HEK293 (cell line): ENCODE measurements around the gene ERF.
A peak's percentile ranks its signal among the peaks of the same experiment; 100 is the strongest.

ENCODE experiments used
- MYNN ChIP-seq: fragments of 450-650 bp; formaldehyde crosslinking; IDR thresholded peaks from 2 replicates; pipeline ENCODE4 v1.5.1; 2016; ENCODE audit warnings: missing biosample characterization, missing genetic modification characterization, borderline replicate concordance
- MZF1 ChIP-seq: fragments of 450-650 bp; formaldehyde crosslinking; IDR thresholded peaks from 2 replicates; pipeline ENCODE4 v1.5.1; 2017; ENCODE audit warnings: missing biosample characterization, missing genetic modification characterization, borderline replicate concordance
- REPIN1 ChIP-seq: fragments of 450-650 bp; formaldehyde crosslinking; IDR thresholded peaks from 2 replicates; pipeline ENCODE4 v1.5.1; 2017; ENCODE audit warnings: missing biosample characterization, missing genetic modification characterization, low read depth
- ZEB2 ChIP-seq: fragments of 450-650 bp; formaldehyde crosslinking; IDR thresholded peaks from 2 replicates; pipeline ENCODE4 v1.5.1; 2016; ENCODE audit warnings: missing biosample characterization, missing genetic modification characterization
- ZFHX2 ChIP-seq: fragments of 450-650 bp; formaldehyde crosslinking; conservative IDR thresholded peaks from 2 replicates; pipeline ENCODE4 v1.5.1; 2016; ENCODE audit warnings: missing biosample characterization, missing genetic modification characterization
- ZNF184 ChIP-seq: fragments of 450-650 bp; IDR thresholded peaks from 2 replicates; pipeline ENCODE4 v1.5.1; 2018; ENCODE audit warnings: missing biosample characterization, mild to moderate bottlenecking, missing genetic modification characterization
- ZNF221 ChIP-seq: fragments of 450-650 bp; formaldehyde crosslinking; IDR thresholded peaks from 2 replicates; pipeline ENCODE4 v1.5.1; 2017; ENCODE audit warnings: missing biosample characterization, missing genetic modification characterization, borderline replicate concordance
- ZNF311 ChIP-seq: fragments of 450-650 bp; formaldehyde crosslinking; IDR thresholded peaks from 2 replicates; pipeline ENCODE4 v1.5.1; 2017; ENCODE audit warnings: missing biosample characterization, missing genetic modification characterization, borderline replicate concordance
- ZNF670 ChIP-seq: fragments of 450-650 bp; formaldehyde crosslinking; IDR thresholded peaks from 2 replicates; pipeline ENCODE4 v1.5.1; 2016; ENCODE audit warnings: missing biosample characterization, missing genetic modification characterization, low read depth
- ZNF76 ChIP-seq: fragments of 450-650 bp; formaldehyde crosslinking; IDR thresholded peaks from 2 replicates; pipeline ENCODE4; 2016; ENCODE audit warnings: low read depth, missing biosample characterization, missing genetic modification characterization, borderline replicate concordance
- TF ChIP-seq, protein P1 (sequence below): fragments of 450-650 bp; IDR thresholded peaks from 2 replicates; pipeline ENCODE4 v1.5.1; 2018; ENCODE audit warnings: missing biosample characterization, mild to moderate bottlenecking, missing genetic modification characterization
- TF ChIP-seq, protein P2 (sequence below): fragments of 450-650 bp; formaldehyde crosslinking; IDR thresholded peaks from 2 replicates; pipeline ENCODE4 v1.5.1; 2016; ENCODE audit warnings: missing biosample characterization, missing genetic modification characterization
- TF ChIP-seq, protein P3 (sequence below): fragments of 450-650 bp; formaldehyde crosslinking; IDR thresholded peaks from 2 replicates; pipeline ENCODE4 v1.5.1; 2016; ENCODE audit warnings: missing biosample characterization, missing genetic modification characterization
- TF ChIP-seq, protein P4 (sequence below): fragments of 450-650 bp; formaldehyde crosslinking; IDR thresholded peaks from 2 replicates; pipeline ENCODE4 v1.5.1; 2016; ENCODE audit warnings: missing biosample characterization, missing genetic modification characterization
- TF ChIP-seq, protein P5 (sequence below): fragments of 450-650 bp; formaldehyde crosslinking; optimal IDR thresholded peaks from 2 replicates; pipeline ENCODE3; 2016; ENCODE audit warnings: missing biosample characterization, mild to moderate bottlenecking, missing genetic modification characterization
- TF ChIP-seq, protein P6 (sequence below): fragments of 450-650 bp; formaldehyde crosslinking; IDR thresholded peaks from 2 replicates; pipeline ENCODE4 v1.5.1; 2016; ENCODE audit warnings: missing biosample characterization, missing genetic modification characterization
- TF ChIP-seq, protein P7 (sequence below): fragments of 450-650 bp; formaldehyde crosslinking; IDR thresholded peaks from 2 replicates; pipeline ENCODE4 v1.5.1; 2016; ENCODE audit warnings: missing biosample characterization, missing genetic modification characterization, borderline replicate concordance

The ERF gene

DNA sequence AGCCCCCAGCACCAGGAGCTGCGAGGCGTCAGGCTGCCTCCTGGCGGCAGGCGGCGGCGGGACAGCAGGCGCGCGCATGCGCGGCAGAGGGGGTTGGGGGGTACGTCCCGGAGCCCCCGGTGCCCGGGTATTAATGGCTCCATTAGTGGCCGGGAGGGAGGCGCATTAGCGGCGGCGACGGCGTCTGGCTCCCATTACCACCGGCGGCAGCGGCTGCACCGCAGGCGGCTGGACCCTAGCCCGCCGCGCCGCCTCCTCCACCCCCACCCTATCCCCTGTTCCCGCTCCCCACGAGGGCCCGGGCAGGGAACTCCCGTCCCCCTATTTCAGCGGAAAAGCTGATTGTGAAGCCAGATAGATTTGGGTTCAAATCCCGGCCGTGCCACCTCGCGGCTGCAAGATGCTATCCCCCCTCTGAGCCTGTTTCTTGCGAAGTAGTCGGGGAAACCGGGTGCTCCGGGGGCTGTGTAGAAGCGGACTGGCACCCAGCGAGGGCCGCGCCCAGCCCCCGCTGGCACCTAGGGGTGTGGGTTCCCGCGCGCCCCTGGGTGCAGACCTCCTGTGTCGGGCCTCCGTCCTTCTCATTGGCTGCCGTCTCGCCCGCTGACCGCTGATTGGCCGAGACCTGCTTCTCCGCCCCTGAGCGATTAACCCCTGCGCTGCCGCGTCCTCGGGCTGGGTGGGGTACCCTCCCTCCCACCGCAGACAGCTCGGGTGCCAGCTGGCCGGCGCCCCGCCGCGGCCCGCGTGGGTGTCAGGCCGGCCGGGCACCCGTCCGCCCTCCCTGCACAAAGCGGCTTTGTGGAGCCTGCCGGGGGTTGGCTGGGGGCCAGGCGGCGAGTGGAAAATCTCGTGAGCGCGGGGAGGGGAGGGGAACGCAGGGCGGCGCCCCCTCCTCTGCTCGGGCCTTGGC is 25.2 kb upstream of the ERF start (continued):
- TF ChIP-seq, protein P1, sequence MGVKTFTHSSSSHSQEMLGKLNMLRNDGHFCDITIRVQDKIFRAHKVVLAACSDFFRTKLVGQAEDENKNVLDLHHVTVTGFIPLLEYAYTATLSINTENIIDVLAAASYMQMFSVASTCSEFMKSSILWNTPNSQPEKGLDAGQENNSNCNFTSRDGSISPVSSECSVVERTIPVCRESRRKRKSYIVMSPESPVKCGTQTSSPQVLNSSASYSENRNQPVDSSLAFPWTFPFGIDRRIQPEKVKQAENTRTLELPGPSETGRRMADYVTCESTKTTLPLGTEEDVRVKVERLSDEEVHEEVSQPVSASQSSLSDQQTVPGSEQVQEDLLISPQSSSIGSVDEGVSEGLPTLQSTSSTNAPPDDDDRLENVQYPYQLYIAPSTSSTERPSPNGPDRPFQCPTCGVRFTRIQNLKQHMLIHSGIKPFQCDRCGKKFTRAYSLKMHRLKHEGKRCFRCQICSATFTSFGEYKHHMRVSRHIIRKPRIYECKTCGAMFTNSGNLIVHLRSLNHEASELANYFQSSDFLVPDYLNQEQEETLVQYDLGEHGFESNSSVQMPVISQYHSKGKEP (tag by site-specific recombination): peak; percentile 78
- TF ChIP-seq ZFHX2 (peak; percentile 97; the same call in 1 of the 2 replicates), ZNF221 (no peak), MZF1 (tag by site-specific recombination) (peak; percentile 54; the same call in 1 of the 2 replicates), ZNF184 (tag by site-specific recombination) (no peak), ZNF670 (no peak), REPIN1 (tag by site-specific recombination) (no peak), ZNF311 (tag by site-specific recombination) (no peak), MYNN (tag by site-specific recombination) (0 out of 2 replicates have a peak, but pooled peaks have one; percentile 11), ZNF76 (tag by site-specific recombination) (peak; percentile 64), ZEB2 (tag by site-specific recombination) (peak; percentile 97)
- TF ChIP-seq, protein P2, sequence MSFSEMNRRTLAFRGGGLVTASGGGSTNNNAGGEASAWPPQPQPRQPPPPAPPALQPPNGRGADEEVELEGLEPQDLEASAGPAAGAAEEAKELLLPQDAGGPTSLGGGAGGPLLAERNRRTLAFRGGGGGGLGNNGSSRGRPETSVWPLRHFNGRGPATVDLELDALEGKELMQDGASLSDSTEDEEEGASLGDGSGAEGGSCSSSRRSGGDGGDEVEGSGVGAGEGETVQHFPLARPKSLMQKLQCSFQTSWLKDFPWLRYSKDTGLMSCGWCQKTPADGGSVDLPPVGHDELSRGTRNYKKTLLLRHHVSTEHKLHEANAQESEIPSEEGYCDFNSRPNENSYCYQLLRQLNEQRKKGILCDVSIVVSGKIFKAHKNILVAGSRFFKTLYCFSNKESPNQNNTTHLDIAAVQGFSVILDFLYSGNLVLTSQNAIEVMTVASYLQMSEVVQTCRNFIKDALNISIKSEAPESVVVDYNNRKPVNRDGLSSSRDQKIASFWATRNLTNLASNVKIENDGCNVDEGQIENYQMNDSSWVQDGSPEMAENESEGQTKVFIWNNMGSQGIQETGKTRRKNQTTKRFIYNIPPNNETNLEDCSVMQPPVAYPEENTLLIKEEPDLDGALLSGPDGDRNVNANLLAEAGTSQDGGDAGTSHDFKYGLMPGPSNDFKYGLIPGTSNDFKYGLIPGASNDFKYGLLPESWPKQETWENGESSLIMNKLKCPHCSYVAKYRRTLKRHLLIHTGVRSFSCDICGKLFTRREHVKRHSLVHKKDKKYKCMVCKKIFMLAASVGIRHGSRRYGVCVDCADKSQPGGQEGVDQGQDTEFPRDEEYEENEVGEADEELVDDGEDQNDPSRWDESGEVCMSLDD (tag by site-specific recombination): peak; percentile 100
- TF ChIP-seq, protein P3, sequence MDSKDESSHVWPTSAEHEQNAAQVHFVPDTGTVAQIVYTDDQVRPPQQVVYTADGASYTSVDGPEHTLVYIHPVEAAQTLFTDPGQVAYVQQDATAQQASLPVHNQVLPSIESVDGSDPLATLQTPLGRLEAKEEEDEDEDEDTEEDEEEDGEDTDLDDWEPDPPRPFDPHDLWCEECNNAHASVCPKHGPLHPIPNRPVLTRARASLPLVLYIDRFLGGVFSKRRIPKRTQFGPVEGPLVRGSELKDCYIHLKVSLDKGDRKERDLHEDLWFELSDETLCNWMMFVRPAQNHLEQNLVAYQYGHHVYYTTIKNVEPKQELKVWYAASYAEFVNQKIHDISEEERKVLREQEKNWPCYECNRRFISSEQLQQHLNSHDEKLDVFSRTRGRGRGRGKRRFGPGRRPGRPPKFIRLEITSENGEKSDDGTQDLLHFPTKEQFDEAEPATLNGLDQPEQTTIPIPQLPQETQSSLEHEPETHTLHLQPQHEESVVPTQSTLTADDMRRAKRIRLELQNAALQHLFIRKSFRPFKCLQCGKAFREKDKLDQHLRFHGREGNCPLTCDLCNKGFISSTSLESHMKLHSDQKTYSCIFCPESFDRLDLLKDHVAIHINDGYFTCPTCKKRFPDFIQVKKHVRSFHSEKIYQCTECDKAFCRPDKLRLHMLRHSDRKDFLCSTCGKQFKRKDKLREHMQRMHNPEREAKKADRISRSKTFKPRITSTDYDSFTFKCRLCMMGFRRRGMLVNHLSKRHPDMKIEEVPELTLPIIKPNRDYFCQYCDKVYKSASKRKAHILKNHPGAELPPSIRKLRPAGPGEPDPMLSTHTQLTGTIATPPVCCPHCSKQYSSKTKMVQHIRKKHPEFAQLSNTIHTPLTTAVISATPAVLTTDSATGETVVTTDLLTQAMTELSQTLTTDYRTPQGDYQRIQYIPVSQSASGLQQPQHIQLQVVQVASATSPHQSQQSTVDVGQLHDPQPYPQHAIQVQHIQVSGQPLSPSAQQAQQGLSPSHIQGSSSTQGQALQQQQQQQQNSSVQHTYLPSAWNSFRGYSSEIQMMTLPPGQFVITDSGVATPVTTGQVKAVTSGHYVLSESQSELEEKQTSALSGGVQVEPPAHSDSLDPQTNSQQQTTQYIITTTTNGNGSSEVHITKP (tag by site-specific recombination): peak; percentile 99
- TF ChIP-seq, protein P4, sequence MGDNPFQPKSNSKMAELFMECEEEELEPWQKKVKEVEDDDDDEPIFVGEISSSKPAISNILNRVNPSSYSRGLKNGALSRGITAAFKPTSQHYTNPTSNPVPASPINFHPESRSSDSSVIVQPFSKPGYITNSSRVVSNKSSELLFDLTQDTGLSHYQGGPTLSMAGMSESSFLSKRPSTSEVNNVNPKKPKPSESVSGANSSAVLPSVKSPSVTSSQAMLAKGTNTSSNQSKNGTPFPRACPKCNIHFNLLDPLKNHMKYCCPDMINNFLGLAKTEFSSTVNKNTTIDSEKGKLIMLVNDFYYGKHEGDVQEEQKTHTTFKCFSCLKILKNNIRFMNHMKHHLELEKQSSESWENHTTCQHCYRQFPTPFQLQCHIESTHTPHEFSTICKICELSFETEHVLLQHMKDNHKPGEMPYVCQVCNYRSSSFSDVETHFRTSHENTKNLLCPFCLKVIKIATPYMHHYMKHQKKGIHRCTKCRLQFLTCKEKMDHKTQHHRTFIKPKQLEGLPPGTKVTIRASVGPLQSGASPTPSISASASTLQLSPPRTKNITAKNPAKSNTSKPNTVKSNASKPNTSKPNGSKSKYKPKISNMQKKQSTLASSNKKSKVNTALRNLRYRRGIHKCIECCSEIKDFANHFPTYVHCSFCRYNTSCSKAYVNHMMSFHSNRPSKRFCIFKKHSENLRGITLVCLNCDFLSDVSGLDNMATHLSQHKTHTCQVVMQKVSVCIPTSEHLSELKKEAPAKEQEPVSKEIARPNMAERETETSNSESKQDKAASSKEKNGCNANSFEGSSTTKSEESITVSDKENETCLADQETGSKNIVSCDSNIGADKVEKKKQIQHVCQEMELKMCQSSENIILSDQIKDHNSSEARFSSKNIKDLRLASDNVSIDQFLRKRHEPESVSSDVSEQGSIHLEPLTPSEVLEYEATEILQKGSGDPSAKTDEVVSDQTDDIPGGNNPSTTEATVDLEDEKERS (tag by site-specific recombination): 0 out of 2 replicates have a peak, but pooled peaks have one; percentile 53
- TF ChIP-seq, protein P5, sequence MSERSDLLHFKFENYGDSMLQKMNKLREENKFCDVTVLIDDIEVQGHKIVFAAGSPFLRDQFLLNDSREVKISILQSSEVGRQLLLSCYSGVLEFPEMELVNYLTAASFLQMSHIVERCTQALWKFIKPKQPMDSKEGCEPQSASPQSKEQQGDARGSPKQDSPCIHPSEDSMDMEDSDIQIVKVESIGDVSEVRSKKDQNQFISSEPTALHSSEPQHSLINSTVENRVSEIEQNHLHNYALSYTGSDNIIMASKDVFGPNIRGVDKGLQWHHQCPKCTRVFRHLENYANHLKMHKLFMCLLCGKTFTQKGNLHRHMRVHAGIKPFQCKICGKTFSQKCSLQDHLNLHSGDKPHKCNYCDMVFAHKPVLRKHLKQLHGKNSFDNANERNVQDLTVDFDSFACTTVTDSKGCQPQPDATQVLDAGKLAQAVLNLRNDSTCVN: peak; percentile 93
- TF ChIP-seq, protein P6, sequence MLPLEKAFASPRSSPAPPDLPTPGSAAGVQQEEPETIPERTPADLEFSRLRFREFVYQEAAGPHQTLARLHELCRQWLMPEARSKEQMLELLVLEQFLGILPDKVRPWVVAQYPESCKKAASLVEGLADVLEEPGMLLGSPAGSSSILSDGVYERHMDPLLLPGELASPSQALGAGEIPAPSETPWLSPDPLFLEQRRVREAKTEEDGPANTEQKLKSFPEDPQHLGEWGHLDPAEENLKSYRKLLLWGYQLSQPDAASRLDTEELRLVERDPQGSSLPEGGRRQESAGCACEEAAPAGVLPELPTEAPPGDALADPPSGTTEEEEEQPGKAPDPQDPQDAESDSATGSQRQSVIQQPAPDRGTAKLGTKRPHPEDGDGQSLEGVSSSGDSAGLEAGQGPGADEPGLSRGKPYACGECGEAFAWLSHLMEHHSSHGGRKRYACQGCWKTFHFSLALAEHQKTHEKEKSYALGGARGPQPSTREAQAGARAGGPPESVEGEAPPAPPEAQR: peak; percentile 71
- TF ChIP-seq, protein P7, sequence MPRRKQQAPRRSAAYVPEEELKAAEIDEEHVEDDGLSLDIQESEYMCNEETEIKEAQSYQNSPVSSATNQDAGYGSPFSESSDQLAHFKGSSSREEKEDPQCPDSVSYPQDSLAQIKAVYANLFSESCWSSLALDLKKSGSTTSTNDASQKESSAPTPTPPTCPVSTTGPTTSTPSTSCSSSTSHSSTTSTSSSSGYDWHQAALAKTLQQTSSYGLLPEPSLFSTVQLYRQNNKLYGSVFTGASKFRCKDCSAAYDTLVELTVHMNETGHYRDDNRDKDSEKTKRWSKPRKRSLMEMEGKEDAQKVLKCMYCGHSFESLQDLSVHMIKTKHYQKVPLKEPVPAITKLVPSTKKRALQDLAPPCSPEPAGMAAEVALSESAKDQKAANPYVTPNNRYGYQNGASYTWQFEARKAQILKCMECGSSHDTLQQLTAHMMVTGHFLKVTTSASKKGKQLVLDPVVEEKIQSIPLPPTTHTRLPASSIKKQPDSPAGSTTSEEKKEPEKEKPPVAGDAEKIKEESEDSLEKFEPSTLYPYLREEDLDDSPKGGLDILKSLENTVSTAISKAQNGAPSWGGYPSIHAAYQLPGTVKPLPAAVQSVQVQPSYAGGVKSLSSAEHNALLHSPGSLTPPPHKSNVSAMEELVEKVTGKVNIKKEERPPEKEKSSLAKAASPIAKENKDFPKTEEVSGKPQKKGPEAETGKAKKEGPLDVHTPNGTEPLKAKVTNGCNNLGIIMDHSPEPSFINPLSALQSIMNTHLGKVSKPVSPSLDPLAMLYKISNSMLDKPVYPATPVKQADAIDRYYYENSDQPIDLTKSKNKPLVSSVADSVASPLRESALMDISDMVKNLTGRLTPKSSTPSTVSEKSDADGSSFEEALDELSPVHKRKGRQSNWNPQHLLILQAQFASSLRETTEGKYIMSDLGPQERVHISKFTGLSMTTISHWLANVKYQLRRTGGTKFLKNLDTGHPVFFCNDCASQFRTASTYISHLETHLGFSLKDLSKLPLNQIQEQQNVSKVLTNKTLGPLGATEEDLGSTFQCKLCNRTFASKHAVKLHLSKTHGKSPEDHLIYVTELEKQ (tag by site-specific recombination): peak; percentile 57; the same call in 1 of the 2 replicates
